HCT116 (cell line): ENCODE data around the gene ROR2.

Experiments used
- EZH2 ChIP-seq: fragments of 200-600 bp; sonication (generic); IDR thresholded peaks from 2 replicates; pipeline ENCODE4 v1.6.1; 2017; ENCODE audit warnings: antibody characterized with exemption, mixed run types
- YY1 ChIP-seq: IDR thresholded peaks from 2 replicates; pipeline ENCODE4 v1.6.1; 2011; ENCODE audit warnings: low read length, low read depth, moderate library complexity, mild to moderate bottlenecking; ENCODE audit not compliant: insufficient replicate concordance; ENCODE audit errors: extremely low read depth
- ZFX ChIP-seq: fragments of 450-650 bp; IDR thresholded peaks from 2 replicates; pipeline ENCODE4 v1.6.1; 2017
- TF ChIP-seq, protein P1 (sequence below), 3 experiments: fragments of 200-600 bp in 1 of 3; sonication (generic) in 1 of 3; IDR thresholded peaks in 2 of 3; conservative IDR thresholded peaks in 1 of 3; 2 replicates each; pipeline ENCODE4 v1.5.1; 2012 to 2017; ENCODE audit warnings: low read depth in 2 of 3, low read length in 2 of 3, antibody characterized with exemption in 1 of 3, borderline replicate concordance in 1 of 3, control low read depth in 1 of 3, mild to moderate bottlenecking in 1 of 3, mixed read lengths in 1 of 3, mixed run types in 1 of 3, moderate library complexity in 1 of 3; ENCODE audit not compliant: insufficient read depth in 1 of 3

DNA sequence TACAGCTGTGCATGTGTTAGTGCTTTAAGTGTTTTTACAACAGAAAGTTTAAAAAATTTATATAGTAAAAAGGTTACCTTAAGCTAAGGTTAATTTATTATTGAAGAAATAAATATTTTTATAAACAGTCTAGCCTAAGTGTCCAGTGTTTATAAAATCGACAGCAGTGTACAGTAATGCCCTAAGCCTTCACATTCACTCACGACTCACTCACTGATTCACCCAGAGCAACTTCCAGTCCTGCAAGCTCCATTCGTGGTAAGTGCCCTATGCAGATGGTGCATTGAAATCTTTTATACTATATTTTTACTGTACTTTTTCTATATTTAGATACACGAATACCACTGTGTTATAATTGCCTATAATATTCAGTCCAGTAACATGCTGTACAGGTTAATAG lies 159.1 kb downstream of the ROR2 start:
- TF ChIP-seq, protein P1, sequence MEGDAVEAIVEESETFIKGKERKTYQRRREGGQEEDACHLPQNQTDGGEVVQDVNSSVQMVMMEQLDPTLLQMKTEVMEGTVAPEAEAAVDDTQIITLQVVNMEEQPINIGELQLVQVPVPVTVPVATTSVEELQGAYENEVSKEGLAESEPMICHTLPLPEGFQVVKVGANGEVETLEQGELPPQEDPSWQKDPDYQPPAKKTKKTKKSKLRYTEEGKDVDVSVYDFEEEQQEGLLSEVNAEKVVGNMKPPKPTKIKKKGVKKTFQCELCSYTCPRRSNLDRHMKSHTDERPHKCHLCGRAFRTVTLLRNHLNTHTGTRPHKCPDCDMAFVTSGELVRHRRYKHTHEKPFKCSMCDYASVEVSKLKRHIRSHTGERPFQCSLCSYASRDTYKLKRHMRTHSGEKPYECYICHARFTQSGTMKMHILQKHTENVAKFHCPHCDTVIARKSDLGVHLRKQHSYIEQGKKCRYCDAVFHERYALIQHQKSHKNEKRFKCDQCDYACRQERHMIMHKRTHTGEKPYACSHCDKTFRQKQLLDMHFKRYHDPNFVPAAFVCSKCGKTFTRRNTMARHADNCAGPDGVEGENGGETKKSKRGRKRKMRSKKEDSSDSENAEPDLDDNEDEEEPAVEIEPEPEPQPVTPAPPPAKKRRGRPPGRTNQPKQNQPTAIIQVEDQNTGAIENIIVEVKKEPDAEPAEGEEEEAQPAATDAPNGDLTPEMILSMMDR (IDR thresholded peaks at IDR 0.05 in 2 of 3, conservative IDR thresholded peaks at IDR 0.05 in 1 of 3; ENCODE audit: borderline replicate concordance in 1 of 3, insufficient read depth in 1 of 3, low read depth in 2 of 3, low read length in 2 of 3), result no peak
- TF ChIP-seq YY1, result no peak
- TF ChIP-seq ZFX, result no peak
- no peak for TF ChIP-seq EZH2
